GM12878 (cell line): ENCODE measurements around the gene CAMK2D. TPM values are rescaled to one million over a fixed set of nuclear protein-coding genes. Genes with fewer than 3 reads are reported as not detected.

ENCODE experiments used
- BACH1 ChIP-seq: fragments of 450-650 bp; IDR thresholded peaks from 2 replicates; pipeline ENCODE4 v1.6.1; 2017; ENCODE audit warnings: mild to moderate bottlenecking, borderline replicate concordance
- CEBPB ChIP-seq, 2 experiments: fragments of 150-350 bp in 1 of 2; IDR thresholded peaks; 2 replicates each; pipeline ENCODE4 v1.6.1; 2012 to 2014; ENCODE audit warnings: low read depth in 2 of 2, low read length in 2 of 2, borderline replicate concordance in 1 of 2, inconsistent platforms in 1 of 2
- CREB1 ChIP-seq: IDR thresholded peaks from 2 replicates; pipeline ENCODE4 v1.6.1; 2012; ENCODE audit warnings: low read depth, mild to moderate bottlenecking, inconsistent platforms
- EED ChIP-seq: sonication (generic); IDR thresholded peaks from 2 replicates; pipeline ENCODE4 v1.6.1; 2016; ENCODE audit warnings: antibody characterized with exemption, low read depth
- EP300 ChIP-seq, 2 experiments: fragments of 150-350 bp in 1 of 2; IDR thresholded peaks; 2 replicates each; pipeline ENCODE4 v1.6.1; 2011 to 2012; ENCODE audit warnings: low read depth in 2 of 2, low read length in 2 of 2, borderline replicate concordance in 1 of 2, improper control_type of control experiment in 1 of 2, inconsistent platforms in 1 of 2; ENCODE audit not compliant: control insufficient read depth in 1 of 2
- HDGF ChIP-seq: fragments of 450-650 bp; IDR thresholded peaks from 2 replicates; pipeline ENCODE4 v1.6.1; 2016; ENCODE audit warnings: antibody characterized with exemption
- KLF5 ChIP-seq: fragments of 450-650 bp; IDR thresholded peaks from 2 replicates; pipeline ENCODE4 v1.6.1; 2014; ENCODE audit warnings: mild to moderate bottlenecking; ENCODE audit not compliant: partially characterized antibody
- MXI1 ChIP-seq: fragments of 150-350 bp; IDR thresholded peaks from 2 replicates; pipeline ENCODE4 v1.6.1; 2011; ENCODE audit warnings: low read depth, mild to moderate bottlenecking, inconsistent platforms, low read length, improper control_type of control experiment
- NR2F1 ChIP-seq: fragments of 450-650 bp; conservative IDR thresholded peaks from 2 replicates; pipeline ENCODE4 v1.6.1; 2017; ENCODE audit warnings: mild to moderate bottlenecking
- RELA ChIP-seq: fragments of 450-650 bp; IDR thresholded peaks from 2 replicates; pipeline ENCODE4 v1.8.0; 2014; ENCODE audit warnings: borderline replicate concordance; ENCODE audit not compliant: partially characterized antibody
- RUNX3 ChIP-seq: IDR thresholded peaks from 2 replicates; pipeline ENCODE4 v1.6.1; 2012; ENCODE audit warnings: low read length, inconsistent platforms
- SIN3A ChIP-seq: IDR thresholded peaks from 2 replicates; pipeline ENCODE4 v1.6.1; 2012; ENCODE audit warnings: low read depth, low read length, improper control_type of control experiment
- SMARCA5 ChIP-seq: fragments of 450-650 bp; IDR thresholded peaks from 2 replicates; pipeline ENCODE4 v1.6.1; 2017; ENCODE audit warnings: mild to moderate bottlenecking
- STAT3 ChIP-seq: IDR thresholded peaks from 2 replicates; pipeline ENCODE4 v1.6.1; 2011; ENCODE audit warnings: low read depth, low read length, improper control_type of control experiment
- polyA plus RNA-seq, 11 experiments: library from polyadenylated mRNA; depleted of rRNA in 4 of 11; unstranded in 6 of 11; stranded (reverse) in 5 of 11; fragments of >200 nt; fragmentation: Nextera tagmentation in 4 of 11; fragmentation: Illumina TruSeq in 1 of 11; extraction: Ambion mirVana in 4 of 11; extraction: Trizol in 1 of 11; gene quantifications; 1 replicate in 1 of 11; 2 replicates in 10 of 11; pipeline versions ENCODE4 v1.2.1 to v1.2.3, GENCODE V29; 2011 to 2016; ENCODE audit warnings: inconsistent platforms in 2 of 11, missing spikeins in 2 of 11, low read depth in 1 of 11
- total RNA-seq, 4 experiments: library from RNA; depleted of rRNA in 3 of 4; stranded (reverse); fragments of >200 nt in 3 of 4; fragmentation: Illumina TruSeq in 1 of 4; extraction: Trizol in 1 of 4; gene quantifications; 2 replicates each; pipeline versions ENCODE4 v1.2.1 to v1.2.3, GENCODE V29; 2013 to 2021
- TF ChIP-seq, protein P1 (sequence below): fragments of 450-650 bp; IDR thresholded peaks from 2 replicates; pipeline ENCODE4 v1.6.1; 2017; ENCODE audit warnings: mild to moderate bottlenecking, moderate library complexity
- TF ChIP-seq, protein P2 (sequence below): fragments of 450-650 bp; IDR thresholded peaks from 2 replicates; pipeline ENCODE4 v1.6.1; 2016; ENCODE audit warnings: mild to moderate bottlenecking
- TF ChIP-seq, protein P3 (sequence below), 3 experiments: IDR thresholded peaks in 2 of 3; conservative IDR thresholded peaks in 1 of 3; 2 replicates each; pipeline ENCODE4 v1.5.1; 2011; ENCODE audit warnings: low read depth in 3 of 3, low read length in 3 of 3, mild to moderate bottlenecking in 3 of 3, control low read depth in 2 of 3, moderate library complexity in 2 of 3, inconsistent platforms in 1 of 3, mixed read lengths in 1 of 3; ENCODE audit not compliant: control insufficient read depth in 2 of 3, insufficient read depth in 1 of 3; ENCODE audit errors: extremely low read depth in 1 of 3
- TF ChIP-seq, protein P4 (sequence below): IDR thresholded peaks from 2 replicates; pipeline ENCODE4 v1.6.1; 2012; ENCODE audit warnings: improper control_type of control experiment, low read depth, low read length; ENCODE audit not compliant: insufficient replicate concordance

Gene CAMK2D
- total and polyA plus RNA-seq, 10 of the 15 experiments (the other 5 are each of a cell fraction or from before 2014, with no cell fraction given), result 6.9 to 88.5 (median 12.9) TPM

DNA sequence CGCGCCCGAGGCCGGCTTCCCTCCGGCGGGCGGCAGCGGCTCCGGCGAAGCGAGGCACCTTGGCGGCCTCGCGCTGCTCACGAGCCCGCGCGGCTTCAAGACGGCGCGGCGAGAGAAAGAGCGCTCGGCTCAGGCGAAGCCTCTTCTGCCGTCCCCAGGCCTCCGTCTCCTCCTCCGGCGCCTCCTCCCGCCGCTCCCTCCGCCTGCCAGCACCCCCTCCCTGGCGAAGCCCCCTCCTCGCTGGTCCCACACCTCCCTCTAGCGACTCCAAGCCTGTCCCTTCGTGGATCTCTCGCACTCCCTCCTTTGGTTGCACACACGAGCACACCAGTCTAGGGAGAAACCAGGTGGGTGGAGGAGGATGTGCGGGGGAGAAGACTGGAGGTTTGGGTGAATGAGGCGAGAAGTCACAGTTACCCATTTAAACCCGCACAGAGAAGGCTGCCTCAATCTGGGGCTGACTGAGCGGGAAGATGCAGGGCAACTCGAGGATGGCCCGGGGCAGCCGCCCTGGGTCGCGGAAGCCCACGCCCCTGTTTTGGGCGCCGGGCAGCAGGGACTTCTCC lies at the start of gene CAMK2D (continued):
- TF ChIP-seq, protein P1, sequence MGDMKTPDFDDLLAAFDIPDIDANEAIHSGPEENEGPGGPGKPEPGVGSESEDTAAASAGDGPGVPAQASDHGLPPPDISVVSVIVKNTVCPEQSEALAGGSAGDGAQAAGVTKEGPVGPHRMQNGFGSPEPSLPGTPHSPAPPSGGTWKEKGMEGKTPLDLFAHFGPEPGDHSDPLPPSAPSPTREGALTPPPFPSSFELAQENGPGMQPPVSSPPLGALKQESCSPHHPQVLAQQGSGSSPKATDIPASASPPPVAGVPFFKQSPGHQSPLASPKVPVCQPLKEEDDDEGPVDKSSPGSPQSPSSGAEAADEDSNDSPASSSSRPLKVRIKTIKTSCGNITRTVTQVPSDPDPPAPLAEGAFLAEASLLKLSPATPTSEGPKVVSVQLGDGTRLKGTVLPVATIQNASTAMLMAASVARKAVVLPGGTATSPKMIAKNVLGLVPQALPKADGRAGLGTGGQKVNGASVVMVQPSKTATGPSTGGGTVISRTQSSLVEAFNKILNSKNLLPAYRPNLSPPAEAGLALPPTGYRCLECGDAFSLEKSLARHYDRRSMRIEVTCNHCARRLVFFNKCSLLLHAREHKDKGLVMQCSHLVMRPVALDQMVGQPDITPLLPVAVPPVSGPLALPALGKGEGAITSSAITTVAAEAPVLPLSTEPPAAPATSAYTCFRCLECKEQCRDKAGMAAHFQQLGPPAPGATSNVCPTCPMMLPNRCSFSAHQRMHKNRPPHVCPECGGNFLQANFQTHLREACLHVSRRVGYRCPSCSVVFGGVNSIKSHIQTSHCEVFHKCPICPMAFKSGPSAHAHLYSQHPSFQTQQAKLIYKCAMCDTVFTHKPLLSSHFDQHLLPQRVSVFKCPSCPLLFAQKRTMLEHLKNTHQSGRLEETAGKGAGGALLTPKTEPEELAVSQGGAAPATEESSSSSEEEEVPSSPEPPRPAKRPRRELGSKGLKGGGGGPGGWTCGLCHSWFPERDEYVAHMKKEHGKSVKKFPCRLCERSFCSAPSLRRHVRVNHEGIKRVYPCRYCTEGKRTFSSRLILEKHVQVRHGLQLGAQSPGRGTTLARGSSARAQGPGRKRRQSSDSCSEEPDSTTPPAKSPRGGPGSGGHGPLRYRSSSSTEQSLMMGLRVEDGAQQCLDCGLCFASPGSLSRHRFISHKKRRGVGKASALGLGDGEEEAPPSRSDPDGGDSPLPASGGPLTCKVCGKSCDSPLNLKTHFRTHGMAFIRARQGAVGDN, result peak; percentile 78
- TF ChIP-seq NR2F1 (no peak), KLF5 (no peak), CREB1 (peak; percentile 37; the same call in 1 of the 2 replicates), EP300 (IDR thresholded peaks at IDR 0.05; ENCODE audit: borderline replicate concordance in 1 of 2, control insufficient read depth in 1 of 2, low read depth in 2 of 2, low read length in 2 of 2) (peak in 1 of 2 experiments; percentile 33; a peak in 2 of 4 replicates), RUNX3 (peak; percentile 48; the same call in 1 of the 2 replicates), MXI1 (peak; percentile 81), CEBPB (IDR thresholded peaks at IDR 0.05; ENCODE audit: borderline replicate concordance in 1 of 2, low read depth in 2 of 2, low read length in 2 of 2) (no peak), STAT3 (no peak), SMARCA5 (peak; percentile 81), RELA (peak; percentile 61), SIN3A (no peak), HDGF (peak; percentile 76; the same call in 1 of the 2 replicates), EED (peak; percentile 63), BACH1 (0 out of 2 replicates have a peak, but pooled peaks have one; percentile 77)
- TF ChIP-seq, protein P2, sequence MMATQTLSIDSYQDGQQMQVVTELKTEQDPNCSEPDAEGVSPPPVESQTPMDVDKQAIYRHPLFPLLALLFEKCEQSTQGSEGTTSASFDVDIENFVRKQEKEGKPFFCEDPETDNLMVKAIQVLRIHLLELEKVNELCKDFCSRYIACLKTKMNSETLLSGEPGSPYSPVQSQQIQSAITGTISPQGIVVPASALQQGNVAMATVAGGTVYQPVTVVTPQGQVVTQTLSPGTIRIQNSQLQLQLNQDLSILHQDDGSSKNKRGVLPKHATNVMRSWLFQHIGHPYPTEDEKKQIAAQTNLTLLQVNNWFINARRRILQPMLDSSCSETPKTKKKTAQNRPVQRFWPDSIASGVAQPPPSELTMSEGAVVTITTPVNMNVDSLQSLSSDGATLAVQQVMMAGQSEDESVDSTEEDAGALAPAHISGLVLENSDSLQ, result no peak
- TF ChIP-seq, protein P3, sequence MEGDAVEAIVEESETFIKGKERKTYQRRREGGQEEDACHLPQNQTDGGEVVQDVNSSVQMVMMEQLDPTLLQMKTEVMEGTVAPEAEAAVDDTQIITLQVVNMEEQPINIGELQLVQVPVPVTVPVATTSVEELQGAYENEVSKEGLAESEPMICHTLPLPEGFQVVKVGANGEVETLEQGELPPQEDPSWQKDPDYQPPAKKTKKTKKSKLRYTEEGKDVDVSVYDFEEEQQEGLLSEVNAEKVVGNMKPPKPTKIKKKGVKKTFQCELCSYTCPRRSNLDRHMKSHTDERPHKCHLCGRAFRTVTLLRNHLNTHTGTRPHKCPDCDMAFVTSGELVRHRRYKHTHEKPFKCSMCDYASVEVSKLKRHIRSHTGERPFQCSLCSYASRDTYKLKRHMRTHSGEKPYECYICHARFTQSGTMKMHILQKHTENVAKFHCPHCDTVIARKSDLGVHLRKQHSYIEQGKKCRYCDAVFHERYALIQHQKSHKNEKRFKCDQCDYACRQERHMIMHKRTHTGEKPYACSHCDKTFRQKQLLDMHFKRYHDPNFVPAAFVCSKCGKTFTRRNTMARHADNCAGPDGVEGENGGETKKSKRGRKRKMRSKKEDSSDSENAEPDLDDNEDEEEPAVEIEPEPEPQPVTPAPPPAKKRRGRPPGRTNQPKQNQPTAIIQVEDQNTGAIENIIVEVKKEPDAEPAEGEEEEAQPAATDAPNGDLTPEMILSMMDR (IDR thresholded peaks at IDR 0.05 in 2 of 3, conservative IDR thresholded peaks at IDR 0.05 in 1 of 3; ENCODE audit: control insufficient read depth in 2 of 3, extremely low read depth in 1 of 3, insufficient read depth in 1 of 3, low read depth in 3 of 3, low read length in 3 of 3), result peak; percentile 60 to 95 (median 69)
- TF ChIP-seq, protein P4, sequence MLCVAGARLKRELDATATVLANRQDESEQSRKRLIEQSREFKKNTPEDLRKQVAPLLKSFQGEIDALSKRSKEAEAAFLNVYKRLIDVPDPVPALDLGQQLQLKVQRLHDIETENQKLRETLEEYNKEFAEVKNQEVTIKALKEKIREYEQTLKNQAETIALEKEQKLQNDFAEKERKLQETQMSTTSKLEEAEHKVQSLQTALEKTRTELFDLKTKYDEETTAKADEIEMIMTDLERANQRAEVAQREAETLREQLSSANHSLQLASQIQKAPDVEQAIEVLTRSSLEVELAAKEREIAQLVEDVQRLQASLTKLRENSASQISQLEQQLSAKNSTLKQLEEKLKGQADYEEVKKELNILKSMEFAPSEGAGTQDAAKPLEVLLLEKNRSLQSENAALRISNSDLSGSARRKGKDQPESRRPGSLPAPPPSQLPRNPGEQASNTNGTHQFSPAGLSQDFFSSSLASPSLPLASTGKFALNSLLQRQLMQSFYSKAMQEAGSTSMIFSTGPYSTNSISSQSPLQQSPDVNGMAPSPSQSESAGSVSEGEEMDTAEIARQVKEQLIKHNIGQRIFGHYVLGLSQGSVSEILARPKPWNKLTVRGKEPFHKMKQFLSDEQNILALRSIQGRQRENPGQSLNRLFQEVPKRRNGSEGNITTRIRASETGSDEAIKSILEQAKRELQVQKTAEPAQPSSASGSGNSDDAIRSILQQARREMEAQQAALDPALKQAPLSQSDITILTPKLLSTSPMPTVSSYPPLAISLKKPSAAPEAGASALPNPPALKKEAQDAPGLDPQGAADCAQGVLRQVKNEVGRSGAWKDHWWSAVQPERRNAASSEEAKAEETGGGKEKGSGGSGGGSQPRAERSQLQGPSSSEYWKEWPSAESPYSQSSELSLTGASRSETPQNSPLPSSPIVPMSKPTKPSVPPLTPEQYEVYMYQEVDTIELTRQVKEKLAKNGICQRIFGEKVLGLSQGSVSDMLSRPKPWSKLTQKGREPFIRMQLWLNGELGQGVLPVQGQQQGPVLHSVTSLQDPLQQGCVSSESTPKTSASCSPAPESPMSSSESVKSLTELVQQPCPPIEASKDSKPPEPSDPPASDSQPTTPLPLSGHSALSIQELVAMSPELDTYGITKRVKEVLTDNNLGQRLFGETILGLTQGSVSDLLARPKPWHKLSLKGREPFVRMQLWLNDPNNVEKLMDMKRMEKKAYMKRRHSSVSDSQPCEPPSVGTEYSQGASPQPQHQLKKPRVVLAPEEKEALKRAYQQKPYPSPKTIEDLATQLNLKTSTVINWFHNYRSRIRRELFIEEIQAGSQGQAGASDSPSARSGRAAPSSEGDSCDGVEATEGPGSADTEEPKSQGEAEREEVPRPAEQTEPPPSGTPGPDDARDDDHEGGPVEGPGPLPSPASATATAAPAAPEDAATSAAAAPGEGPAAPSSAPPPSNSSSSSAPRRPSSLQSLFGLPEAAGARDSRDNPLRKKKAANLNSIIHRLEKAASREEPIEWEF, result no peak
